Right forelimb (tissue), 1 donor: Measurements from ENCODE around the gene UTY.

Experiments
- DNase-seq: peaks from one replicate; pipeline ENCODE4 v3.0.0-alpha.2; 2018

The UTY gene

GRCh38 chrY:13479828-13480227 lies at the start of gene UTY:
Gene UTY, minus strand, starts transcription at chrY:13480033. Its CDS starts 368 bp downstream, at chrY:13479665.
- peak; percentile 76 for DNase-seq

- no peak for DNase-seq
Measured at GRCh38 chrY:13520474-13520873, 40.6 kb upstream of the UTY start.

- DNase-seq: no peak
Measured at GRCh38 chrY:13501215-13501614, 21.4 kb upstream of the UTY start.

- no peak for DNase-seq
Measured at GRCh38 chrY:13493737-13494136, 13.9 kb upstream of the UTY start.

- no peak for DNase-seq
Measured at GRCh38 chrY:13492408-13492807, 12.6 kb upstream of the UTY start.

- no peak for DNase-seq
Measured at GRCh38 chrY:13488738-13489137, 8.9 kb upstream of the UTY start.

- DNase-seq: peak; percentile 71
Measured at GRCh38 chrY:13479121-13479711, 617 bp downstream of the UTY start.

GRCh38 chrY:13478126-13478785 lies 1.6 kb downstream of the UTY start:
- peak; percentile 44 for DNase-seq

GRCh38 chrY:13474997-13475396 lies 4.8 kb downstream of the UTY start:
- DNase-seq: no peak

- DNase-seq: no peak
Measured at GRCh38 chrY:13451572-13451971, 28.3 kb downstream of the UTY start.

- no peak for DNase-seq
Measured at GRCh38 chrY:13450596-13451130, 29.2 kb downstream of the UTY start.

- no peak for DNase-seq
Measured at GRCh38 chrY:13445566-13445965, 34.3 kb downstream of the UTY start.

GRCh38 chrY:13443146-13443545 lies 36.7 kb downstream of the UTY start:
- DNase-seq: no peak

GRCh38 chrY:13440811-13441210 lies 39.0 kb downstream of the UTY start:
- no peak for DNase-seq

- no peak for DNase-seq
Measured at GRCh38 chrY:13435968-13436937, 43.6 kb downstream of the UTY start.

GRCh38 chrY:13435206-13435967 lies 44.4 kb downstream of the UTY start:
- no peak for DNase-seq

- no peak for DNase-seq
Measured at GRCh38 chrY:13432293-13433025, 47.4 kb downstream of the UTY start.

- no peak for DNase-seq
Measured at GRCh38 chrY:13429551-13429950, 50.3 kb downstream of the UTY start.

GRCh38 chrY:13423281-13423732 lies 56.5 kb downstream of the UTY start:
- DNase-seq: no peak

- DNase-seq: no peak
Measured at GRCh38 chrY:13416869-13417661, 62.8 kb downstream of the UTY start.

GRCh38 chrY:13415556-13415955 lies 64.3 kb downstream of the UTY start:
- no peak for DNase-seq
